NCI-H446 treated with DMSO at 0.1 percent for 48 hours (cell line): Measurements from ENCODE around the gene PRAMEF14.
"Not testable (repeated sequence)": the region's sequence is repeated elsewhere in the genome, so short reads cannot be mapped to it uniquely, and the experiment has no call there.

Experiments
- DNase-seq: peaks from one replicate; lab custom pipeline; 2025; lab: John Stamatoyannopoulos, UW

PRAMEF14 gene

GRCh38 chr1:13347034-13347433 is at the start of gene PRAMEF14:
Gene PRAMEF14, minus strand, starts transcription at chr1:13347134. Its CDS starts 1,820 bp downstream, at chr1:13345314.
- DNase-seq: not testable (repeated sequence)

GRCh38 chr1:13395311-13395710 is 48.4 kb upstream of the PRAMEF14 start:
- not testable (repeated sequence) for DNase-seq

GRCh38 chr1:13394761-13395160 is 47.8 kb upstream of the PRAMEF14 start:
- DNase-seq: not testable (repeated sequence)

GRCh38 chr1:13393004-13393403 is 46.1 kb upstream of the PRAMEF14 start:
- not testable (repeated sequence) for DNase-seq

GRCh38 chr1:13389332-13389731 is 42.4 kb upstream of the PRAMEF14 start, which contains the start of gene PRAMEF17:
Gene PRAMEF17, plus strand, starts transcription at chr1:13389632. Its CDS starts 26 bp downstream, at chr1:13389658.
- DNase-seq: not testable (repeated sequence)

- not testable (repeated sequence) for DNase-seq
Observed at GRCh38 chr1:13380380-13380779, 33.4 kb upstream of the PRAMEF14 start.

- not testable (repeated sequence) for DNase-seq
Observed at GRCh38 chr1:13378983-13379382, 32.0 kb upstream of the PRAMEF14 start.

- not testable (repeated sequence) for DNase-seq
Observed at GRCh38 chr1:13368544-13368943, 21.6 kb upstream of the PRAMEF14 start.

GRCh38 chr1:13366536-13366935 is 19.6 kb upstream of the PRAMEF14 start:
- DNase-seq: not testable (repeated sequence)

GRCh38 chr1:13364928-13365327 is 18.0 kb upstream of the PRAMEF14 start:
- not testable (repeated sequence) for DNase-seq

- DNase-seq: not testable (repeated sequence)
Observed at GRCh38 chr1:13362364-13362763, 15.4 kb upstream of the PRAMEF14 start.

GRCh38 chr1:13356774-13357173 is 9.8 kb upstream of the PRAMEF14 start:
- DNase-seq: peak; percentile 25

GRCh38 chr1:13354475-13354874 is 7.5 kb upstream of the PRAMEF14 start:
- DNase-seq: not testable (repeated sequence)

GRCh38 chr1:13353476-13353875 is 6.5 kb upstream of the PRAMEF14 start:
- DNase-seq: not testable (repeated sequence)

- DNase-seq: not testable (repeated sequence)
Observed at GRCh38 chr1:13342496-13342895, 4.4 kb downstream of the PRAMEF14 start.

- not testable (repeated sequence) for DNase-seq
Observed at GRCh38 chr1:13315281-13315680, 31.7 kb downstream of the PRAMEF14 start, which contains the start of gene PRAMEF15. Gene PRAMEF15, plus strand, starts transcription at chr1:13315581. Its CDS starts 2,827 bp downstream, at chr1:13318408.

GRCh38 chr1:13303239-13303638 is 43.7 kb downstream of the PRAMEF14 start, which contains the start of gene PRAMEF33:
Gene PRAMEF33, plus strand, starts transcription at chr1:13303539. Its CDS starts 2,416 bp downstream, at chr1:13305955.
- not testable (repeated sequence) for DNase-seq

- not testable (repeated sequence) for DNase-seq
Observed at GRCh38 chr1:13302197-13302596, 44.7 kb downstream of the PRAMEF14 start.

GRCh38 chr1:13298699-13299098 is 48.2 kb downstream of the PRAMEF14 start:
- not testable (repeated sequence) for DNase-seq

GRCh38 chr1:13297216-13297931 is 49.6 kb downstream of the PRAMEF14 start:
- DNase-seq: not testable (repeated sequence)
